Measurements from ENCODE around the gene RPS6KA5.

GRCh38 chr14:90816681-90817436 is 243.6 kb downstream of the RPS6KA5 start:
- TF ChIP-seq, protein P1, sequence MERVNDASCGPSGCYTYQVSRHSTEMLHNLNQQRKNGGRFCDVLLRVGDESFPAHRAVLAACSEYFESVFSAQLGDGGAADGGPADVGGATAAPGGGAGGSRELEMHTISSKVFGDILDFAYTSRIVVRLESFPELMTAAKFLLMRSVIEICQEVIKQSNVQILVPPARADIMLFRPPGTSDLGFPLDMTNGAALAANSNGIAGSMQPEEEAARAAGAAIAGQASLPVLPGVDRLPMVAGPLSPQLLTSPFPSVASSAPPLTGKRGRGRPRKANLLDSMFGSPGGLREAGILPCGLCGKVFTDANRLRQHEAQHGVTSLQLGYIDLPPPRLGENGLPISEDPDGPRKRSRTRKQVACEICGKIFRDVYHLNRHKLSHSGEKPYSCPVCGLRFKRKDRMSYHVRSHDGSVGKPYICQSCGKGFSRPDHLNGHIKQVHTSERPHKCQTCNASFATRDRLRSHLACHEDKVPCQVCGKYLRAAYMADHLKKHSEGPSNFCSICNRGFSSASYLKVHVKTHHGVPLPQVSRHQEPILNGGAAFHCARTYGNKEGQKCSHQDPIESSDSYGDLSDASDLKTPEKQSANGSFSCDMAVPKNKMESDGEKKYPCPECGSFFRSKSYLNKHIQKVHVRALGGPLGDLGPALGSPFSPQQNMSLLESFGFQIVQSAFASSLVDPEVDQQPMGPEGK (CRISPR knock-in tag; IDR thresholded peaks at IDR 0.05; ENCODE audit: borderline replicate concordance), result no peak
- TF ChIP-seq ZFP30 (CRISPR knock-in tag; IDR thresholded peaks at IDR 0.05), result no peak
- no peak for TF ChIP-seq ZNF565 (CRISPR knock-in tag; conservative IDR thresholded peaks at IDR 0.05; ENCODE audit: low read depth)
- no peak for TF ChIP-seq TCF4 (CRISPR knock-in tag; IDR thresholded peaks at IDR 0.05; ENCODE audit: borderline replicate concordance)
